Suppressor macrophage treated with lipopolysaccharide for 4 hours (primary cell): ENCODE results near the gene TRPM6.

Experiments
- DNase-seq: peaks from one replicate; pipeline ENCODE4 v3.0.0-alpha.2; 2020

Gene TRPM6

GRCh38 chr9:74718709-74719108, 169.0 kb downstream of the TRPM6 start:
- DNase-seq, result no peak

DNA sequence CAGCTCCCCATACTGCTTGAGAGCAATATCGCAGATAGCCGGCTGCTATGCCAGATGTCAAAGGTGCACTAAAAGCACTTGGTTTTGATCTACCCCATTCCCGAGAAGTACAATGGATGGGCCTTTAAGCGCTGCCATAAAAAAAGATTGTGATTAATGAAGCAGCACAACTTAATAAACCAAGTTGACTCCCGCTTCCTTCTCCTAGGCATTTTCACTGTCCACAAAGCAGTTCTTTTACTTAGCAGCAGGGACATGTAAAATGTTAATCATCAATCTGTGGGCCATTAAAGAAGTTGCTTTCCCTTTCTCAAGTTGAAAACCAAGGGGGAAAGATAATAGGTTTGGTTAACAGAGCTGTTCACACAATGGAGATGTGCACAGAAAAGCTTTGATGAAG, 176.4 kb downstream of the TRPM6 start:
- DNase-seq, result no peak

GRCh38 chr9:74697535-74697934, 190.2 kb downstream of the TRPM6 start:
- DNase-seq, result no peak

DNA sequence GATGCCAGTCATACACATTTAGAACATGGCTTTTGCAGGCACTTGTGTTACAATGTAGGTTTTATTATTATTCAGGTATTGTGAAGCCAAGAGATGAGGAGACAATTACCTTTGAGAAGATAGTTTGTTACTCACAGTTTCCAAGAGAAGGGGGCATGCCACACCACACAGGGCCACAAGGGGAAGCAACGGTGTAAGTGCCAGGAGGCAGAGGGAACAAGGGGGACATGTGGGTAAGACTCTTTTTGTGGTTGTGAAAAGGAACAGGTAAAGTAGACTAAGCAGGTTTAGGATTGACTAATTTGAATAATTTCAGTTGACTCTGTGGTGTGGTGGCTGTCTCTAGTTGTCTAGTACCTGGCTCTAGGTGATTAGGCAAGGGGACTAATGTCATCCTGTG, 191.2 kb downstream of the TRPM6 start:
- no peak for DNase-seq

- no peak for DNase-seq
Observed at GRCh38 chr9:74691058-74691457, 196.7 kb downstream of the TRPM6 start.

DNA sequence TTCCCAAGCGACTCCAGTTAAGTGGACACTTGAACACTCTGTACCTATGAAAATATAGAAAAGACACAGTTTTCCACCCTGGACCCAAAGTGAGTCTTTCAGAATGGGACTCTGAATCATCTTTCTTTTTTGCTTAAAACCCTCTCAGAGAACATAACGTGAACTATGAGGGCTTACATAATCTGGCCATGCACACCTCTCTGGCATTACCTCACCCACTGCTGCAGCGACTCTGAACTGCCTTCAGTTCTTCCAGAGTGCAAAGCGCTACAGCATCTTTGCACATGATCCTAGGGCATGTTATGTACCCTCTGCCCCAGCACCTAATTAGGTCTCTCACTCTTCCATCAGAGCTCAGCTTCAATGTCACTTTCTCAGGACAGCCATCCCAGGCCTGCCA, 204.4 kb downstream of the TRPM6 start:
- no peak for DNase-seq

GRCh38 chr9:74681906-74682305, 205.8 kb downstream of the TRPM6 start:
- DNase-seq, result no peak

DNA sequence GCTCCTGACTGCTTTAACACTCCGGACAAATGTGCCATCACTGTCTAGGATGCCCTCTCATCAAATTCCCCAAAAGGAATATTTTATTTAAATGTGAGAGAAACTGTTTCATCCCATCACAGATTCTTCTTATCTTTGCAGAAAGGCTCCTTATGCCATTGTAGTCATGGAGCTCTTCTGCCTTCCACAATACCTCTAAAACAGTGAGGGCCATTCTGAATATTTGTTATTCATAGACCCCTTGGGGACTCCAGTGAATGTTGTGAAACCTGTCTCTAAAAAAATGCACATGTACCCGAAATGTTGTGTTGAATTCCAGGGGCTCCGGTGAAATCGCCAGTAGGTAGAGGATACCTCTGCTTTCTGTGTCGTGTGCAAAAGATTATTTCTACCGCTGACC, 213.6 kb downstream of the TRPM6 start:
- DNase-seq, result no peak
